CD4-positive, alpha-beta T cell treated with Interferon gamma for 1 hour (primary cell): ENCODE results near the gene MTA1.

Experiments
- DNase-seq: peaks from one replicate; pipeline ENCODE4 v3.0.0-alpha.2; 2020

MTA1 gene

GRCh38 chr14:105467249-105467941 lies 47.8 kb downstream of the MTA1 start:
- no peak for DNase-seq

GRCh38 chr14:105467942-105468471 lies 48.4 kb downstream of the MTA1 start:
- DNase-seq = no peak

GRCh38 chr14:105468621-105469241 lies 49.1 kb downstream of the MTA1 start:
- no peak for DNase-seq

GRCh38 chr14:105469456-105470349 lies 50.1 kb downstream of the MTA1 start:
- no peak for DNase-seq

GRCh38 chr14:105470350-105471296 lies 51.0 kb downstream of the MTA1 start:
- no peak for DNase-seq

GRCh38 chr14:105471297-105471821 lies 51.7 kb downstream of the MTA1 start:
- no peak for DNase-seq

- DNase-seq = no peak
Observed at GRCh38 chr14:105471823-105472485, 52.3 kb downstream of the MTA1 start.

GRCh38 chr14:105472486-105472991 lies 52.9 kb downstream of the MTA1 start:
- DNase-seq = no peak

- DNase-seq = no peak
Observed at GRCh38 chr14:105473033-105473676, 53.5 kb downstream of the MTA1 start.

GRCh38 chr14:105473677-105474482 lies 54.3 kb downstream of the MTA1 start:
- DNase-seq = peak; percentile 72

GRCh38 chr14:105474483-105475268 lies 55.0 kb downstream of the MTA1 start, which contains the start of gene CRIP2:
Gene CRIP2 (plus strand): TSS chr14:105474821. CDS start chr14:105474863, 42 bp downstream.
- peak; percentile 55 for DNase-seq

- DNase-seq = no peak
Observed at GRCh38 chr14:105475269-105476096, 55.9 kb downstream of the MTA1 start.

- DNase-seq = no peak
Observed at GRCh38 chr14:105476097-105476830, 56.6 kb downstream of the MTA1 start.

- DNase-seq = no peak
Observed at GRCh38 chr14:105476831-105477659, 57.4 kb downstream of the MTA1 start.

- DNase-seq = peak; percentile 87
Observed at GRCh38 chr14:105477660-105478397, 58.2 kb downstream of the MTA1 start.
